ENCODE measurements around the gene SUGP1.

DNA sequence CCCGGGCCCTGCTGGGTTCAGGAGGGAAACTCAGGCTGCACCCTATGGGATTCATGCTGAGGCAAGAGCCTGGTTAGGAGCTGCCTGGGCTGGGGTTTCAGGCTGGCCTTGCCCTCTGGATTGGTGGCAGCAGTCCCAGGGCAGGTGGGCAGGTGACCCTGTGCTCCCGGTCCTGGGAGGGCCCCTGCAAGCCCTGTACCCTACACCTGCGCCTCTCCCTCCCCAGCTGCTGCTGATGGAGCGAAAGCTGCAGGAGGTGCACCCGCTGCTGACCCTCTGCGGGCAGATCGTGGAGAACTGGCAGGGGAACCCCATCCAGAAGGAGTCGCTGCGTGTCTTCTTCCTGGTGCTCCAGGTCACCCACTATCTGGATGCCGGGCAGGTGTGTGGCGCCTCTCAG lies 20.7 kb upstream of the SUGP1 start:
- no peak for TF ChIP-seq CTCF (IDR thresholded peaks at IDR 0.05)
- TF ChIP-seq POLR2AphosphoS5 (IDR thresholded peaks at IDR 0.05), result no peak

Data from stomach (tissue), 4 donors.